Activated CD8-positive, alpha-beta memory T cell treated with anti-CD3 and anti-CD28 coated beads for 4 hours (primary cell): ENCODE measurements around the gene STAU1.
"Not testable (repeated sequence)": the region's sequence is repeated elsewhere in the genome, so short reads cannot be mapped to it uniquely, and the experiment has no call there.

Source experiments
- DNase-seq, 2 donors: peaks; one replicate each; pipeline ENCODE4 v3.0.0-alpha.2; 2020; ENCODE audit warnings: low read depth in 2 of 2

Gene STAU1

DNA sequence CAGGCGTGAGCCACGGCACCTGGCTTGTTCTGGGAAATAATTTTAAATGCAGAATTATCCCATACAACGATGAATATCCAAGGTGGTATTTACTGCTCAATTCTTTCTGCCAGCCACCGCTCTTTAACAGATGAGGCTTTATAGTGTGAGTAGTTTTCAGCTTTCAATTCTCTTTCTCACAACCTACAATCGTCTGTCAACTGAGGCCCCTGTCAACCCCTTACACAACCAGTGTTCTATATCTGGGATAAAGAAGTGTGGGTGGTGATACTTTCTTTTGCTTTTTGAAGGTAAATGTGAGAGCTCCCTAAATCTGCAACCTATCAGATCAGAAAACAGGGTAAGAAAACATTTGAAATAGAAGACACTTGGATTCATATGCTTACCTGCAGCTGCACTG is 22.5 kb downstream of the STAU1 start:
- DNase-seq: no peak

GRCh38 chr20:49163696-49164095 is 24.4 kb downstream of the STAU1 start:
- no peak for DNase-seq

DNA sequence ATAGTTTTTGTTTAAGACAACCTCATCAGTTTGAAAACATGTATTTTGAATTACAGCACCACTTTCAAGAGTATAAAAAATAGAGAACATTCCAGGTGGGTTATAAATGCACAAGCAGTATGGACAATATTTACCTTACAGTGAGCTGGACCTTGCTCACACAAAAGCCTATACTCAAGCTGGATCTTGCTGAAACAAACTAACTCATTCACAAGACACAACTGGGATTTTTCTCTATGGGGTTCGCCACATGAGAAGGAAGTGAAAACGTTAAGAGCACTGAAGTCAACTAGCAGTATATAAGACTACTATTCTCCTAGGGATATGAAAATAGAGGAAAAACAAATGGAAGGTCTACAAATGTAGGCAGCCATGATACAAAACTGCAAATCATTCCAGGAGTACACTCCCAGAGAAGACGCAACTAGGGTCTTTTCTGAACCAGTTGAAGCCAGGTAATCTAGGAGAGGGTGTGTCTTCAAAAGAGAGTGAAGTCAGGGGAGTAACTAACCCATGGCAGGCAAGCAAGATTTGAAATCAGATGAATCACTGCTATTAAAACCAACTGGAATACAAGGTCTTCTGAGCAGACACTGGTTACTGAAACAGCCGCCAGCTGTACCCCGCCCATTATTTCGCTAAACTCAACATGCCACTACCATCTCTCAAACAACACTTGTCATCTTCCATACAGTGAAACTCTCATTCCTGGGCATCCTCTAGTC is 26.5 kb downstream of the STAU1 start:
- DNase-seq: no peak

- DNase-seq: no peak
Measured at GRCh38 chr20:49160057-49160929, 27.8 kb downstream of the STAU1 start.

GRCh38 chr20:49157146-49157545 is 31.0 kb downstream of the STAU1 start:
- no peak for DNase-seq

DNA sequence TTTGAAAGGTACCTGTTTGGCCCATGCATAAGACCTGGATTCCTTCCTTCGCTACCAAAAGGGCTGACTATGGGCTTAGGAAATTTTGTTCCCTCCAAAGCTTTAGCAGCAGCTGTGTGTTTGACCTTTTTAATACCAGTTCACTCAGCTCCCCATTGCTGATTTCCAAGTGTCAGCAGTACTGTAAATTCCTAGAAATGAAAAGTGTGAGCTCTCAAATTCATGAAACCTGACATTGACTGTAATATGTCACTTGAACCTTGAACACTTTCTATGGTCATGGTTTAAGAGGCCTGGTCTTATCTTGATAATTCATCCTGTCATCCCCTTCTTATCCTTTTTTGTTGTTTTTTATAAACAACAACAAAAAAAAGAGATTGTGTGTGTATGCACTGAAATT is 31.7 kb downstream of the STAU1 start:
- DNase-seq: no peak

- no peak for DNase-seq
Measured at GRCh38 chr20:49151436-49151835, 36.7 kb downstream of the STAU1 start.

- no peak for DNase-seq
Measured at GRCh38 chr20:49149281-49150045, 38.7 kb downstream of the STAU1 start.

DNA sequence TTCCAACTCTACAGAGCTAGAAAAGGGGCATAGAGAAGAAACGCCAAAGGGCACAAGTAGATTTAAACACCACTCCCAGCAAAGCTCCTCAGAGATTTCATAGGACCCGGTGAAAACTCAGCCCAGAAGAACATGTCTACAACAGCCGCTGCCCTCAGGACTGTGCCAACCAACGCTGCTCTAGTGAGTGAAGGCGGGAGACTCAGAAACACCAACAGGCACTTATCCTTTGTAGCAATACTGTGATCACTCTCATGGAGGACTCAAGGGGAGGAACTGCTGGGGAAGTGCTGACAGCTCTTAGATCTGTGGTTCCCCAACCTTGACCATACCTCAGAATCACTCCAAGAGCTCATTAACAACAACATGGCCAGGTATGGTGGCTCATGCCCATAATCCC is 39.5 kb downstream of the STAU1 start:
- DNase-seq: no peak

GRCh38 chr20:49147296-49147695 is 40.8 kb downstream of the STAU1 start:
- no peak for DNase-seq

GRCh38 chr20:49146442-49147225 is 41.5 kb downstream of the STAU1 start:
- DNase-seq: no peak

- DNase-seq: no peak
Measured at GRCh38 chr20:49140834-49141233, 47.3 kb downstream of the STAU1 start.

- no peak for DNase-seq
Measured at GRCh38 chr20:49140411-49140810, 47.7 kb downstream of the STAU1 start.

- no peak for DNase-seq
Measured at GRCh38 chr20:49138431-49138830, 49.7 kb downstream of the STAU1 start.

DNA sequence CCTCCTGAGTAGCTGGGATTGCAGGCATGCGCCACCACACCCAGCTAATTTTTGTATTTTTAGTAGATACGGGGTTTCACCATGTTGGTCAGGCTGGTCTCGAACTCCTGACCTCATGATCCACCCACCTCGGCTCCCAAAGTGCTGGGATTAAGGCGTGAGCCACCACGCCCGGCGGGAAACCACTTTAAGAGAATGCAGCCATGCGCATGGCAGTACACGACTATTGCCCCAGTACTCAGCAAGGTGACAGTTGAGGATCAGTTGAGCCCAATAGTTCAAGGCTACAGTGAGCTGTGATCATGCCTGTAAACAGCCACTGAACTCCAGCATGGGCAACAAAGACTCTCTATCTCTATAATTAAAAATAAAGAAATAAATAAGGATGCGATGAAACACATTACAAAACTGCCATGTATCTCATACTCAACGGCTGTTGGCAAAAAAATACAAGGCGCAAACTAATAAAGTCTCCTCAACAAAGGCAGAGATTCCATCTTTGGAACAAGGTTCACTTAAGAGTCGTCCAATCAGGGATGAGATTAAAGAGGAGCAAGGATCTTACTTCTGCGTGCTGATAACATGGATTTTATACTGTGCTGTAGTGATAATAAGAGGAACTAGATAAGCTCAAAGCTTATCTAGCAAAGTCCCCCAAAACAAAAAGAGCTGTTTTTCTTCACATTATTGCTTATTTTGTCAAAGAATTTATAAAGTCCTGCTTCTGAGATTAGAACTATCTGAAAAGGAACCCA is 51.1 kb downstream of the STAU1 start:
- DNase-seq: no peak

- not testable (repeated sequence) for DNase-seq
Measured at GRCh38 chr20:49134797-49135196, 53.3 kb downstream of the STAU1 start.

DNA sequence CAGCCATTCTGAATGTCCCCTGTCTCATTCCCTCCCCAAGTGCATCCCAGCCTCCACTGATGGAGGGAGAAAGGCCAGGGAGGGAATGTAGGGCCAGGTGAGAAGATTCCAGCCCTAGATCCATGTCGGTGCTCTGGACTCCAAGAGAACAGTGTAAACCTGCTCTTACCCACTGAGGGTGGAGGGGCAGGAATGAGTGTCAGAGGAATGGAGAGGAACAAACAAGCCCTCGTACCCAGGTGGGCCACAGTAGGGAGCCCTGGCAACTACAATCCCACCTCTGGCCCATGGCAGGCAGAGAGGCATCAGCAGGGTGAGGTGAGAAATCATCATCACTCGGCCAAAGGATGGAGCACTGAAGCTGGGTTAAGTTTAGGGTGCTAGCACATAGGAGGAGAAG is 54.6 kb downstream of the STAU1 start:
- DNase-seq: no peak

DNA sequence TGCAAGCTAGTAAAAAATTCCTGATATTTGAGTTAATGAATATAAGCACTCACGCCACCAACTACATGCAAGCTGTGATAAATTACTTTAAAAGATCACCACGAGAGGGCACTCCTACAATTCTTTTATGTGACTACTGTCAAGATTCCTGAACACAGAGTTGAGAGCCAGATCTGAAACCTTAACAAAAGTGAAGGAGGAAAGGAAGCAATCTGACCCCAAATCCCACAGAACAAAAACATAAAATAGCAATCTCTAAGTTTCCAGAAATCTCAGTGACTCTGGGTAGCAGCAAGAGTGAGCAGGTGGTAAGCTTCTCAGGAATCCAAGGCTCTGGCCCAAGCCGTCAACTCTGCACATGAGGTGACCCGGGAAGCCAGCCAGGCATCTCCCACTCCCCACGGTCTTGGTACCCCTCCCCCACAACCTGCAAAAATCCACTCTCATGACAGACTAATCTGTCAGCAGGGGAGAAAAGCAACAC is 55.1 kb downstream of the STAU1 start:
- no peak for DNase-seq

DNA sequence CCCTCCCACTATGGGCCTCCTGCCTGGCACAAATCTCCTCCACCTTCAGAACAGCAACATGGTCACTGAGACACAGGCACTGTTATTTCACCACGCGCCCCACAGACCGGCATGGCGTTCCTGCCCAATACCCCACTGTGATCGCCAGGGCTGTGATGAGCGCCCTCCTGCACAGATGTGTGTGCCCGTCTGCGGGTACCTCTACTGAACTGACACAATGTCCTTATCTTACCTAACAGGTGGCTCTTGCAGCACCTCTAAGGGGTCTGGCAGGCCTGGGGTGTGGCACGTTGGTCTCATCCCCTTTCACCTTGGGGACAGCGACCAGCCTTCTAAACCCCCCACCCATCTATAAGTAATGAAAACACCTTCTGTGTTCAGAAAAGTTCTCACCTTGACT is 64.2 kb downstream of the STAU1 start:
- no peak for DNase-seq

- DNase-seq: no peak
Measured at GRCh38 chr20:49122920-49123319, 65.2 kb downstream of the STAU1 start.

- no peak for DNase-seq
Measured at GRCh38 chr20:49119988-49120387, 68.1 kb downstream of the STAU1 start.
